AG10803 (cell line): ENCODE data around the gene TMEM267.
"Not testable (repeated sequence)": the region's sequence is repeated elsewhere in the genome, so short reads cannot be mapped to it uniquely, and the experiment has no call there.

Experiments
- DNase-seq: peaks from one replicate; pipeline ENCODE4 v3.0.0; 2010; ENCODE audit warnings: low read depth
- H3K4me3 ChIP-seq: 2 replicates; pipeline ENCODE4 v1.5.1; 2011; ENCODE audit warnings: mild to moderate bottlenecking, low read length, control low read depth
- CTCF ChIP-seq: conservative IDR thresholded peaks from 2 replicates; pipeline ENCODE4 v1.5.1; 2011; ENCODE audit warnings: mild to moderate bottlenecking, low read length, control low read depth, inconsistent platforms

The TMEM267 gene

GRCh38 chr5:43514471-43514815 lies 30.8 kb upstream of the TMEM267 start:
- DNase-seq: peak; percentile 75
- TF ChIP-seq CTCF: no peak
- H3K4me3 ChIP-seq: peak overlapping the region; percentile 84

- peak overlapping the region; percentile 84 for H3K4me3 ChIP-seq
- no peak for TF ChIP-seq CTCF
- DNase-seq: no peak
Observed at GRCh38 chr5:43514025-43514424, 30.4 kb upstream of the TMEM267 start.

- H3K4me3 ChIP-seq, DNase-seq: not testable (repeated sequence)
Observed at GRCh38 chr5:43511062-43511461, 27.4 kb upstream of the TMEM267 start.

GRCh38 chr5:43498581-43498980 lies 14.9 kb upstream of the TMEM267 start:
- no peak for TF ChIP-seq CTCF
- no peak for DNase-seq
- no peak overlapping the region for H3K4me3 ChIP-seq

- no peak overlapping the region for H3K4me3 ChIP-seq
- DNase-seq: no peak
- TF ChIP-seq CTCF: no peak
Observed at GRCh38 chr5:43497311-43498104, 13.8 kb upstream of the TMEM267 start.

GRCh38 chr5:43491326-43491725 lies 7.7 kb upstream of the TMEM267 start:
- H3K4me3 ChIP-seq: no peak overlapping the region
- TF ChIP-seq CTCF: no peak
- DNase-seq: no peak

DNA sequence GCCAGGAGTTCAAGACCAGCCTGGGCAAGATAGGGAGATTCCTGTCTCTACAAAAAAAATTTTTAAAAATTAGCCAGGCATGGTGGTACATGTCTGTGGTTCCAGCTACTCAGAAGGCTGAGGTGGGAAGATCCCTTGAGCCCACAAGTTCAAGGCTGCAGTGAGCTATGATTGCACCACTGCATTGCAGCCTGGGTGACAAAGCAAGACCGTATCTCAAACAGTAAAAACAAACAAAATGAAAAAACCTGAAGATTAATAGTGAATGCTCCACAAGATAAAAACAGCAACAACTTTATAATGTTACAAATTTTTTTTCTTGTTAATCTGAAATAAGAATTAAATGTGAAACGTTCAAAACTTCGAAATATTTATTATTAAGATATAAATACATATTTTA lies 2.7 kb upstream of the TMEM267 start:
- DNase-seq: no peak
- H3K4me3 ChIP-seq: no peak overlapping the region
- TF ChIP-seq CTCF: no peak
